Ascending aorta (tissue), 2 donors: ENCODE results near the gene LAG3. TPM values are rescaled to one million over a fixed set of nuclear protein-coding genes. Genes with fewer than 3 reads are reported as not detected.

Experiments used
- DNase-seq, 2 donors: peaks; one replicate each; pipeline ENCODE4 v3.0.0-alpha.2; 2019; ENCODE audit warnings: low spot score in 2 of 2
- H3K27ac ChIP-seq, 2 donors: fragments of 200-600 bp; sonication (generic); one replicate each; pipeline ENCODE4 v1.5.1; 2016 to 2017; ENCODE audit warnings: mild to moderate bottlenecking in 1 of 2
- H3K27me3 ChIP-seq: fragments of 200-600 bp; sonication (generic); one replicate; pipeline ENCODE4 v1.5.1; 2017
- H3K36me3 ChIP-seq, 2 donors: fragments of 200-600 bp; sonication (generic); one replicate each; pipeline ENCODE4 v1.5.1; 2016
- H3K4me1 ChIP-seq, 2 donors: fragments of 200-600 bp; sonication (generic); one replicate each; pipeline ENCODE4 v1.5.1; 2016 to 2017; ENCODE audit warnings: mild to moderate bottlenecking in 1 of 2
- H3K4me3 ChIP-seq, 2 donors: fragments of 200-600 bp; sonication (generic); one replicate each; pipeline ENCODE4 v1.5.1; 2016 to 2017; ENCODE audit warnings: mild to moderate bottlenecking in 1 of 2
- H3K9me3 ChIP-seq, 2 donors: fragments of 200-600 bp; sonication (generic); one replicate each; pipeline ENCODE4 v1.5.1; 2016
- intact Hi-C: fragments of 100-400 bp; cut with DNase I; formaldehyde crosslinking; loops from one replicate; pipeline ENCODE4 v1.15.1; 2023
- total RNA-seq: library from RNA; depleted of rRNA; stranded (reverse); fragments of >200 nt; gene quantifications from one replicate; pipeline ENCODE4 v1.1.0, GENCODE V29; 2016
- TF ChIP-seq, protein P1 (sequence below), 3 experiments: fragments of 200-600 bp in 2 of 3; fragments of 450-650 bp in 1 of 3; sonication (generic) in 2 of 3; IDR thresholded peaks; one replicate each; pipeline ENCODE4 v1.5.1; 2016 to 2019; ENCODE audit warnings: antibody characterized with exemption in 3 of 3, mild to moderate bottlenecking in 1 of 3, moderate library complexity in 1 of 3

LAG3 gene
- total RNA-seq, 1 donor from 2014 or later: not detected

DNA sequence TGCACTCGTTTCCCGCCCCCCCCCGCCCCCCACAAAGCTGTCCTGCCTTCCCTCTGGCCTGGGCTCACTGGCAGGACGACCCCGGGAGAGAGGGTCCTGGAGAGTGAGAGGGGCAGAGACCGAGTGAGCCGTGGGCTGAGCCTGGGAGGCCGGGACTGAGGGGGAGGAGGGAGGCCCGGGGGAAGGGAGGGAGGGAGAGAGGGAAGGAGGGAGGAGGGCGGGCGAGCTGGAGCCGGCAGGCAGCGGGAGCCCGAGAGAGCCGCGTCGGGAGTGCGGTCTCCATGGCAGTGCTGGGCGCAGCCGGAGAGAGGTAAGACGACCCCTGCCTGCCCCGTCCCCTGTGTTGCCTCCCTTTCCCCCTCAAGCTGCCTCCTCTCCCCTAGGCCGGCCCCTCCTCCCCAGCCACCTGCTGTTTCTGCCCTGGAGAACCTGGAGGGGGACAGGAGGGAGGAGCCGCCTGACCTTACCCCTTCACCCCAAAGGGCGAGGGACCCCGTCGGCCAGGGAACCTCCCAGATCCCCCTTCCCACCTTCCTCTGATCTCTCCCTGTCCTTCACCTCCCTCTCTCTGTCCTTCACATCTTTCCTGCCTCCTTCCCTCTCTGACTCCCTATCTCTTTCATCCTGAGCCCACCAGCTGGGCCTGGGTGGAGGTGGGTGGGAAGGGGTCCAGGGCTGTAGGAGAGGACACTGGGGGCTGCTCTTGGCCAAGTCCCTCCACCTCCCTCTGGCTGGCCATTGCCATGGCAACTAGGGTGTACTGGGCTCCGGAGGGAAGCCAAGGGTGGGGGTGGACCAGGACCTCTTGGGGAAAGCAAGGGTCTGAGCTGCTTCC, 49.5 kb downstream of the LAG3 start, which contains the start of gene GPR162:
GPR162 (plus strand) TSS at position 231 of the 835 bp plus-strand sequence. CDS start 2,078 bp downstream, outside the sequence.
- Histone ChIP-seq H3K27me3 (peaks cover 7% of the 10 kb centered on the region), H3K4me1 (peaks cover 3 to 13% of the 10 kb centered on the region in 2 donors), H3K9me3 (no peaks in the 10 kb centered on the region), H3K27ac (no peak within 1 kb of the TSS), H3K4me3 (peak within 1 kb of the TSS; percentile 40 to 64), H3K36me3 (no peaks in the 10 kb centered on the region)
- no peak for DNase-seq
- TF ChIP-seq, protein P1, sequence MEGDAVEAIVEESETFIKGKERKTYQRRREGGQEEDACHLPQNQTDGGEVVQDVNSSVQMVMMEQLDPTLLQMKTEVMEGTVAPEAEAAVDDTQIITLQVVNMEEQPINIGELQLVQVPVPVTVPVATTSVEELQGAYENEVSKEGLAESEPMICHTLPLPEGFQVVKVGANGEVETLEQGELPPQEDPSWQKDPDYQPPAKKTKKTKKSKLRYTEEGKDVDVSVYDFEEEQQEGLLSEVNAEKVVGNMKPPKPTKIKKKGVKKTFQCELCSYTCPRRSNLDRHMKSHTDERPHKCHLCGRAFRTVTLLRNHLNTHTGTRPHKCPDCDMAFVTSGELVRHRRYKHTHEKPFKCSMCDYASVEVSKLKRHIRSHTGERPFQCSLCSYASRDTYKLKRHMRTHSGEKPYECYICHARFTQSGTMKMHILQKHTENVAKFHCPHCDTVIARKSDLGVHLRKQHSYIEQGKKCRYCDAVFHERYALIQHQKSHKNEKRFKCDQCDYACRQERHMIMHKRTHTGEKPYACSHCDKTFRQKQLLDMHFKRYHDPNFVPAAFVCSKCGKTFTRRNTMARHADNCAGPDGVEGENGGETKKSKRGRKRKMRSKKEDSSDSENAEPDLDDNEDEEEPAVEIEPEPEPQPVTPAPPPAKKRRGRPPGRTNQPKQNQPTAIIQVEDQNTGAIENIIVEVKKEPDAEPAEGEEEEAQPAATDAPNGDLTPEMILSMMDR (IDR thresholded peaks at IDR 0.05): no peak
- intact Hi-C loops: no loop called here

DNA sequence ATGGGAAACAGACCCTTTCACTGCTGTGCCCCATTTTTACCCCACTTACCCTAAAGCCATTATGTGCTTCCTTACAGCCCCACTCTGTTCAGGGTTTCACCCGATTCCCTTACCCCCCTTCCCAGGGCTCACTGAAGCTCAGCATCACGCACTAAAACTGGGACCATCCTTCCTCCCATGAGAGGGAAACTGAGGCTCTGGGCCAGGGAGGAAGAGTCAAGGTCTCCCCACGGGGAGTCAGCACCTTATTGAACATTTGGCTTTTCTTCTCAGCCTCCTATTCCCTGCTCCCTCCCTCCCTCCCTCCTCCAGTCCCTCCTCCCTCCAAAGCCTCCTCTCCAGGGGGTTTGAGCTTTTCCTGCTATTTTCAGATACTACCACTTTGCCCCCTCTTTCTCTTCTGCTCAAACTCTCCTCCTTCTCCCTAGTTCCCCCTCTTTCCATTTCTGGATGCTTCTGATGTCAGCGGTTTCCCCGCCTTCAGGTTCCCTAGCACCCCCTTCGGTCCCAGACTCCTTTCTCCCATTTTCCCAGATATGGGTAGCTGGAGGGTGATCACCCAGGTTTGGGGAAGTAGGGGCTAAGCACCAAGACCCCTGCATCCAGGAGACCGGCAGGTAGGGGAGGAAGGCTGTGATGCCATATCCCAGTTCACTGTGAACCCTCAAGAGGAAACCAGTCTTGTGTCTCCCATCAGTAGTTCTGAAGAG, 50.3 kb downstream of the LAG3 start:
- peaks cover 7% of the 10 kb centered on the region for H3K27me3 ChIP-seq
- TF ChIP-seq, protein P1 (IDR thresholded peaks at IDR 0.05): no peak
- no peak for DNase-seq

DNA sequence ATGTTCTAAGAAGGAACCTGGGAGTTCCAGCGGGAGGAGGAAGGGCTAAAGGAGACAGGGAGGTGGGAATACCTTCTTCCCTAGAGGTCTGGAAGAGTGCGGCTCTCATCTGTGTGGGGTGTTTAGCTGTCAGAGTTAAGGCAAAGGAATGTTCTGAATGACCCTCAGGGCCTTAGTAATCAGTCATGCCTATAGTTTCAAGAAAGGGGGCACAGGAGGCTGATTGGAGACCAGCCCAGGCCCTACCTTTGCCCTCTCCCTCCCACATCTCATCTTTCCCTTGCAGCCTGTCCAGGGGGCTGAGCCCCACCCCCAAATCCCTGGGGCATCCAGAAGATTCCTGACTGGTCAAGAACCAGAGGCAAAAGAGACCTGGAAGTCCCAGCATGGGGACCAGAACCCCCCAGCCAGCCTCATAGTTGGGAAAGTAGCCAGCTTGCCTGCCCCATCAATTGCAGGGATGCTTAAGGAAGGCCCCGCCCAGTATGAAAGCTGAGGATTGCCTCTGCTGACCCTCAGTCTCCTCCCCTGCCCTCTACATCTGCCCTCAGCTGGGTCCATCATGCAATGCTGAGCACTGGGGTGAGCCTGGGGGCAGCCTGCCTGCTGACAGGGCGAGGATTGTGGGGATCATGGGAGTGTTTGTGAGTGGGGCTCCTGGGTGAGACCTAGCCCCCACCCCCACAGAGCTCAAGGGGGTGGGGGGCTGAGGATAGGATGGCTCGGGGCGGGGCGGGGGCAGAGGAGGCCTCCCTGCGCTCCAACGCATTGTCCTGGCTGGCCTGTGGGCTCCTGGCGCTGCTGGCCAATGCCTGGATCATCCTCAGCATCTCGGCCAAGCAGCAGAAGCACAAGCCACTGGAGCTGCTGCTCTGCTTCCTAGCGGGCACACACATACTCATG, 51.1 kb downstream of the LAG3 start:
- Histone ChIP-seq H3K4me1 (peaks cover 3 to 23% of the 10 kb centered on the region in 2 donors), H3K4me3 (no peak overlapping the region), H3K27me3 (peaks cover 7% of the 10 kb centered on the region), H3K36me3 (no peaks in the 10 kb centered on the region), H3K27ac (no peak overlapping the region), H3K9me3 (no peaks in the 10 kb centered on the region)
- DNase-seq: no peak
- intact Hi-C loops: loop anchor here (2.0 kb wide), 1 partner anchor 45 kb away; no protein-coding TSS in a partner anchor
- TF ChIP-seq, protein P1 (IDR thresholded peaks at IDR 0.05): no peak

More for the DNA sequence above, 50.3 kb downstream of the LAG3 start:
- H3K9me3 ChIP-seq: no peaks in the 10 kb centered on the region
- intact Hi-C loops: no loop called here
- peaks cover 3 to 20% of the 10 kb centered on the region in 2 donors for H3K4me1 ChIP-seq
- H3K4me3 ChIP-seq: peak overlapping the region in 1 of 2 donors; percentile 64
- no peak overlapping the region for H3K27ac ChIP-seq
- no peaks in the 10 kb centered on the region for H3K36me3 ChIP-seq

DNA sequence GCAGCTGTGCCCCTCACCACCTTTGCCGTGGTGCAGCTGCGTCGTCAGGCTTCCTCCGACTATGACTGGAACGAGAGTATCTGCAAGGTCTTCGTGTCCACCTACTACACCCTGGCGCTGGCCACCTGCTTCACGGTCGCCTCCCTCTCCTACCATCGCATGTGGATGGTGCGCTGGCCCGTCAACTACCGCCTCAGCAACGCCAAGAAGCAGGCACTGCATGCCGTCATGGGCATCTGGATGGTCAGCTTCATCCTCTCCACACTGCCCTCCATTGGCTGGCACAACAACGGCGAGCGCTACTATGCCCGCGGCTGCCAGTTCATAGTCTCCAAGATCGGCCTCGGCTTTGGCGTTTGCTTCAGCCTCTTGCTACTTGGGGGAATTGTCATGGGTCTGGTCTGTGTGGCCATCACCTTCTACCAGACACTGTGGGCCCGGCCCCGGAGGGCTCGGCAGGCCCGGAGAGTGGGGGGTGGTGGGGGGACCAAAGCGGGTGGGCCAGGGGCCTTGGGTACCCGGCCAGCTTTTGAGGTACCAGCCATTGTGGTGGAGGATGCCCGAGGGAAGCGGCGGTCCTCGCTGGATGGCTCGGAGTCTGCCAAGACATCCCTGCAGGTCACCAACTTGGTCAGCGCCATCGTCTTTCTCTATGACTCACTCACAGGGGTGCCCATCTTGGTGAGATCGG, 51.9 kb downstream of the LAG3 start:
- Histone ChIP-seq H3K9me3 (no peaks in the 10 kb centered on the region), H3K4me1 (peaks cover 3 to 23% of the 10 kb centered on the region in 2 donors), H3K27me3 (peaks cover 7% of the 10 kb centered on the region), H3K27ac (no peak overlapping the region), H3K4me3 (no peak overlapping the region), H3K36me3 (no peaks in the 10 kb centered on the region)
- TF ChIP-seq, protein P1 (IDR thresholded peaks at IDR 0.05): no peak
- intact Hi-C loops: loop anchor here (2.0 kb wide), 1 partner anchor 45 kb away; no protein-coding TSS in a partner anchor
- DNase-seq: no peak
